NCI-H2196 treated with DMSO at 0.1 percent for 48 hours (cell line): ENCODE data around the gene NOM1.
"Not testable (repeated sequence)": the region's sequence is repeated elsewhere in the genome, so short reads cannot be mapped to it uniquely, and the experiment has no call there.

Source experiments
- DNase-seq: peaks from one replicate; lab custom pipeline; 2025; ENCODE audit not compliant: unreplicated experiment; lab: John Stamatoyannopoulos, UW

Gene NOM1

DNA sequence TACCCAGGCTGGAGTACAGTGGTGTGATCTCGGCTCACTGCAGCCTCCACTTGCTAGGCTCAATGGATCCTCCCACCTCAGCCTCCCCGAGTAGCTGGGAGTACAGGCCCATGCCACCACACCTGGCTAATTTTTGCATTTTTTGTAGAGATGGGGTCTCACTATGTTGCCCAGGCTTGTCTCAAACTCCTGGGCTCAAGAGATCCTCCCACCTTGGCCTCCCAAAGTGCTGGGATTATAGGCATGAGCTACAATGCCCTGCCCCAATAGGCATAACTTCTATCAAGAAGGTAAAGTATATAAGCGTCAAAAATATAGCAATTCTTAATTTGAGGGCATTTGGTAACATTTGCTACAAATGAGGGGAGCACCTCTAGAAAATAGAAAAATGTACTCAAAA is 12.7 kb upstream of the NOM1 start:
- not testable (repeated sequence) for DNase-seq

DNA sequence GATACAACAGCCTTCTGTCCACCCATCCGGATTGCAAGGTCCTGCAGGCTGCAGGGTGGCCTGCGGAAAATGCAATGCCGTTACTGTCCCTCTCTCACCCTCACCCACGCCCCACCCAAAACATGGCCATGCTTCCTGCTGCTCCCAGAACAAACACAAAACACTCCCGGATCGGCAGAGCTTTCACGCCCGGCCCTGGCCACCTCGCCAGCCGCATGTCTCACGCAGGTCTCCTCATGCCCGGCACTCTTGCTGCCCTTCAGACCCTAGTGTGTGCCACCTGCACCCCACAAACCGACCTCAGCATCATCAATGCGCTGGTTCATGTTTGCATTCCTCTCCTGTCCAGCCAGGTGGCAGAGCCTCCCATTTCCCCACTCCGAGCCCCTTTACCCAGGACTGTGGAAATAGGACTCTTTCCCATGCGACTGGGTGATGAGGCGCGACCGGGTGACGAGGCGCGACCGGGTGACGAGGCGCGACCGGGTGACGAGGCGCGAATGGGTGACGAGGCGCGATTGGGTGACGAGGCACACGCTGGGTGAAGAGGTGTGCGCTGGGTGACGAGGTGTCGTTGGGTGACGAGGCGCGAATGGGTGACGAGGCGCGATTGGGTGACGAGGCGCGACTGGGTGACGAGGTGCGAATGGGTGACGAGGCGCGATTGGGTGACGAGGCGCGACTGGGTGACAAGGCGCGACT is 8.9 kb upstream of the NOM1 start:
- DNase-seq = no peak

DNA sequence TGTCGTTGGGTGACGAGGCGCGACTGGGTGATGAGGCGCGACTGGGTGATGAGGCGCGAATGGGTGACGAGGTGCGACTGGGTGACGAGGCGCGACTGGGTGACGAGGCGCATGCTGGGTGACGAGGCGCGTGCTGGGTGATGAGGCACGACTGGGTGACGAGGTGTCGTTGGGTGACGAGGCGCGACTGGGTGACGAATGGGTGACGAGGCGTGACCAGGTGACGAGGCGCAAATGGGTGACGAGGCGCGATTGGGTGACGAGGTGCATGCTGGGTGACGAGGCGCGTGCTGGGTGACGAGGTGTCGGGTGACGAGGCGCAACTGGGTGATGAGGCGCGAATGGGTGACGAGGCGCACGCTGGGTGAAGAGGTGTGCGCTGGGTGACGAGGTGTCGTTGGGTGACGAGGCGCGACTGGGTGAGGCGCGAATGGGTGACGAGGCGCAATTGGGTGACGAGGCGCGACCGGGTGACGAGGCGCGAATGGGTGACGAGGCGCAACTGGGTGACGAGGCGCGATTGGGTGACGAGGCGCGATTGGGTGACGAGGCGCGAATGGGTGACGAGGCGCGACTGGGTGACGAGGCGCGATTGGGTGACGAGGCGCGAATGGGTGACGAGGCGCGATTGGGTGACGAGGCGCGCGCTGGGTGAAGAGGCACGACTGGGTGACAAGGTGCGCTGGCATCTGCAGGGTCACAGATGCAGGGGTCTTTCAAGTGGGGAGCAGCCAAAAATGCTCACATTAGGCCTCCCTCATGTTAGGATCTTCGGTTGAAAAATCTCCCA is 7.9 kb upstream of the NOM1 start:
- DNase-seq = no peak

DNA sequence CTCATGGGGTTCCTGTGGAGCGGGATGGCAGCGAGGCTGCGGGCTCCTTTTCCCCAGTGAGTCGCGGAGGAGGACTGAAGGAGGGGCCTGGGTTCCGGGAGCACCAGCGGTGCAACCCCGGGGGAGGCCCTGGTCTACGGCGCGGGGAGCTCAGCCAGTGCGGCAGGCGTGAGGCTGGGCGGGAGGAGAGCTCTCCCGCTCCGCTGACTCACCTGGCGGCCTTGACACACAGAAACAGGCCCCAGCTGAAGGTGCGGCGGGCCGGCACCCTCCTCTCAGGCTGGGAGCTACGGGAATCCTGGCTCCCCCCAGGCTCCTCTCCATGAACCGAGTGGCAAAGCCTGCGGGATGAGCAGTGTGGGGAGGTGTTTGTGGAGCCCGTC is 6.8 kb upstream of the NOM1 start:
- no peak for DNase-seq

DNA sequence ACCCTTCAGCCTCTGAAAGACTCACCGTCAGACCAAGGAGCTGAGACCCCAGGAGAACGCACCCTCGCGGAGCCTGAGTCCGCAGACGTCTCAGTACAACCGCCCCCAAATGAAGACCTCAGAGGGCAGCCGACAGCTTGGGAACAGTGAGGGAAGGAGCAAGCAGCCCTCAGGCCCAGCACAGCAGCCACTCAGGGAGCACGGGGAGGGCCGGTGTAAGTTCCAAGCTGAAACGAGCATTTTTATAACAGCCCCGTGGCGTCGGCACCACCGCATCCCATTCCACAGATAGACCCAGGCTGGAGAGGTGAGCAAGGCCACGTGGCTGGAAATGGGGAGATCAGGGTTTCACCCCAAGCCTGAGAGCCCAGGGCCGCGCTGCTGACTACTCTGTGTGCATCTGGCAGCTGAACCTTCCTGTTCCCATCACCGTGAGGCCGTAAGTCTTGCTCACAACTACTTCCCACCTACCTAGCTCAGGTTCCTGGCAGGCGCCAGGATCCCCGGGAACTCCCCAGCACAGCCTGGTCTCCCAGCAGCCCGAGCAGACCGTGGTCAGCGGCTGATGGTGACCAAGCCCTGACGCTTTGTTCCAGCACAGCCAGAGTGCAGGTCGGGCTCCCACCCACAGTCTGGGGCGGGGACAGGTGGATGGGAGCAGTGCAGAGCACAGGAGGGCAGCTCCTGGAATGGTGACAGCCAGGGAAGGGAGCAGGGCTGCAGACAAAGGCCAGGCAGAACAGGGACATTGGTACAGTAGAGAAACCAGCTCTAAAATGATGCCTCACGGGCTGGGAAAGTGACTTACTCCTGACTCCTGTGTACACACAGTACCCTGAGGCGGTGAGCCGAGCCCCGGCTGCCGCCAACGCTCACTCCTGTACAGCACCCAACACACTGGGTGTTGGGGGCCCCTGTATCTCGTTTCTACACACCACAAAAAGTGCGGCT is 6.1 kb upstream of the NOM1 start:
- no peak for DNase-seq

DNA sequence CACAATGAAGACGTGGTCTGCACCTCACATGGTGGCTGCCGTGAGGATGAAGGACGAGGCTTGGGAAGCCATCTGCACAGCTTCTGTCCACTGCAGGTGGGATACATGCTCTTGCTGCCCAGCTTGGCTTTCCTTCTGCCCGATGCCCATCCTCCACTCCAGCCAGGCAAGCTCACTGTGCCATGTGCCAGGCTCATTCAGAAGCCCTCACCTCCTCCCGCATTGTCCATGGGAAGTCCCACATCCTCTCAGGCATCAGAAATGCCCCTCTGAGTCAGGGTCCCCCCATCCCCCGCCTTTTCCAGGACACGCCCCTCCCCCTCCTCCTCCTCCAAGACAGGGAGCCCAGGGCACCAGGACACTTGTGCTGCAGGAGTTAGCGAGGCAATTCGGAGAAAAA is 4.6 kb upstream of the NOM1 start:
- DNase-seq = no peak

DNA sequence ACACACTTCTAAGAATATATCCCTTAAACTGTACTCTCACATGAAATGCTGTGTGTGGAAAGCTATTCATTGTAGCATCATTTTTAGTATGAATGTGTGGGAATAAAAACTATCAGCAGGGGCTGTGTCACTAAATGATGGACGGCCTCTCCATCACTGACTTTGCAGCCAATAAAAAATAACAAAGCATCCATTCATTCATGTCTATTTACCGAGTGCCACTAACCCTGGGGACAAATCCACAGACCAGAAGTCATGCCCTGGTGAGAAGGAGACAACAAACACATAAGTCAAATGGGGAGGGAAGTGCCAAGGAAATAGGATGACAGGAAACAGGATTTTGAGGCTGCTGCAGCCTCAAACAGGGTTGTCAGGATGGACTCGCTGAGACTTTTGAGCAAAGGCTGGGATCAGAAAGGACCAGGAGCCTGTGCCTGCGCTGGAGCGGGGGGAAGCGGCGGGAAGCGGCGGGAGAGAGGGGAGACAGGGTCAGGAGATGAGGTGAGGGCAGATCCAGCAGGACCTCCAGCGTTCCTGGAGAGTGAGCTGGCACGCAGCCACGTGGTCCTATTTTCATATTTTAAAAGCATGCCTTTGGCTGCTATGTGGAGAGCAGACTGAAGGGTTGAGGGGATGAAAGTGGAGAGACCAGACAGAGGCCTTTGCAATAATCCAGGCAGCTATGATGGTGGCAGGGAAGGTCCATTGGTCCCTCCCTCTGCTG is 2.2 kb upstream of the NOM1 start:
- no peak for DNase-seq

DNA sequence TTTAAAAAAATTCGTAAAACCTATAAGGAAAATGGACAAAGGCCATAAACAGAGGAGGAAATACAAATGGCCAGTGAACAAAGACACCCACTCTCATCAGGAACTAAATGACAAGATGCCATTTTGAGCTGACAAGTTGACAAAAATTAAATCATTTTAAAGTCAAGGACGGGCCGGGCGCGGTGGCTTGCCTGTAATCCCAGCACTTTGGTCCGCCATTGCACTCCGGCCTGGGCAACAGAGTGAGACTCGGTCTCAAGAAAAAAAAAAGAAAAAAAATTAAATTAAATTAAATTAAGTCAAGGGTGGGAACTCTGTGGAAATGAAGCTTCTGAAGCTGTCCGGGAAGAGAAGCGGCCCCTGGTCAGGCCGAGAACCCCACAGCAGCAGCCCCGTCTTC is 1.2 kb upstream of the NOM1 start:
- no peak for DNase-seq

DNA sequence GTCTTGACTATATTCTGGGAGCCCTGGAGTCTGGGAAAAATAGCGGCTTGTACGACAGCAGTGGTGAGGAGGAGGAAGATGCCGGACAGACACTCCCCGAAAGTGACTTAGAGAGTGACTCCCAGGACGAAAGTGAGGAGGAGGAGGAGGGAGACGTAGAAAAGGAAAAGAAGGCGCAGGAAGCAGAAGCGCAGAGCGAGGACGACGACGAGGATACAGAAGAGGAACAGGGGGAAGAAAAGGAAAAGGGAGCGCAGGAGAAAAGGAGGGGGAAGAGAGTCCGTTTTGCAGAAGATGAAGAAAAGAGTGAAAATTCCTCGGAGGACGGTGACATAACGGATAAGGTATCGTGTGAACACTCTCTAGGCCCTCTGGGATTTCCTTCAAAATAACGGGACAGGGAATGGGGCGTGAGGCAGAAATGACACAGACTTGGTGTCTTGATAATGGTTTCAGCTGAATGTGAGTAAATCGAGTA is 908 bp downstream of the NOM1 start:
- DNase-seq = no peak

DNA sequence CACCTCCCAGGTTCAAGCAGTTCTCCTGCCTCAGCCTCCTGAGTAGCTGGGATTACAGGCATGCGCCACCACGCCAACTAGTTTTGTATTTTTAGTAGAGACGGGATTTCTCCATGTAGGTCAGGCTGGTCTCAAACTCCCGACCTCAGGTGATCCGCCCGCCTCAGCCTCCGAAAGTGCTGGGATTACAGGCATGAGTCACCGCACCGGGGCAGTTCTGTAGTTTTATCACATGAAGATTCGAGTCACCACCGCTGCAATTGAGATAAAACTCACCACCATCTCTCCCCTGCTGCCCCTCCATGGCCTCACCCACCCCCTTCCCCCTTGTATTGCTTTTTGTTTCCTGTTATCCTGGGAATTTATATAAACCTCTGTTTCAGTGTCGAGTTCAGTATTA is 3.7 kb downstream of the NOM1 start:
- DNase-seq = not testable (repeated sequence)

DNA sequence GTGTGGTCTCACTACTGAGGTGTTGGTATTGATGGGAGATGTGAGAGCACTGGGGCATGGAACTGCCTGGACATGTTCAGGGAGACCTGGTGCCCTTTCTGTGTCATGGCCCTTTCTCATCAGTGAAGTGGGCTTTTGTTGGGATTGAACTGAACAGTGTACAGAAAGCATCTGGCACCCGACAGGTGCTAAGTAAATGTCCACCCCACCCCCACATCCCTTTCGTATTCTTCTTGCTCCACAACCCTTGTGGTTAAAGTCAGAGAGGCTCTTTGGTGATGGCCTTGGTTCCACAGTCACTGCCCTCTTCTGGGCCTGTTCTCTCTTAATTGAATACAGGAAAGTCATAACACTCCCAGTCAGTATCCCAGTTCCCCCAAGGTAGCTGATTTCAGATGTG is 5.4 kb downstream of the NOM1 start:
- no peak for DNase-seq

DNA sequence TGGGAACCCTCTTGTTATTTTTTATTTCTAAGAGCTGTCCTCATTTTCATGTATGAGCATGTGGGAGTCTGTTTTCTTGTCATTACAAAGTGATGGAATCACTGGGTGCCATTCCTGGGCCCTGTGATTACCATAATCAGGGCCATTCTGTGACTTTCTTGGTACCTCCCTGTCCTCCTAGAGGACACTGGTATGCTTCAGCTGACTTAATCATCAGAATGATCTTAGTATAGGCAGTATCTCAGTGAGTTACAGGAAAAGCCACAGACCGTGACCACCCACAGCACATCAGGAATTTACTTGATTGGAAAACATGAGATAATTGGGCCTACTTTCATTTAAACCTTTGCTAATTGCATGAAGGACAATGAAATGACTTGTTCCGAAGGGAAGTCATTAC is 7.2 kb downstream of the NOM1 start:
- no peak for DNase-seq

DNA sequence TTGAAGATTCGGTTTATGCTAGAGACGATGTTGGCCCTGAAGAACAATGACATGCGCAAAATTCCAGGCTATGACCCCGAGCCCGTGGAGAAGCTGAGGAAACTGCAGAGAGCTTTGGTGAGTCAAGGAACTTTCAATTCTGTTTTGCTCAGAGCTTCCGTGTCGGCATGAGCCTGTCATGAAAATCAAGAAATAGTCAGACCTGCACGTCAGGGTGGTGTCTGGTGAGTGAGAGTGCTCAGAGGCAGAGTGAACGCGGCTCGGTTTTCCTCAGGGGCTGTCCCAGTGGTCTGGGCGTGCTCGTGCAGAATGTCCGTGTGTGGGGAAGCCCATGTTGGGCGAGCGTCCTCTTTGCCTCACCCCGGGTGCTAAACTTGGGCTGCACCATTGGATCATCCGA is 12.6 kb downstream of the NOM1 start:
- DNase-seq = no peak

DNA sequence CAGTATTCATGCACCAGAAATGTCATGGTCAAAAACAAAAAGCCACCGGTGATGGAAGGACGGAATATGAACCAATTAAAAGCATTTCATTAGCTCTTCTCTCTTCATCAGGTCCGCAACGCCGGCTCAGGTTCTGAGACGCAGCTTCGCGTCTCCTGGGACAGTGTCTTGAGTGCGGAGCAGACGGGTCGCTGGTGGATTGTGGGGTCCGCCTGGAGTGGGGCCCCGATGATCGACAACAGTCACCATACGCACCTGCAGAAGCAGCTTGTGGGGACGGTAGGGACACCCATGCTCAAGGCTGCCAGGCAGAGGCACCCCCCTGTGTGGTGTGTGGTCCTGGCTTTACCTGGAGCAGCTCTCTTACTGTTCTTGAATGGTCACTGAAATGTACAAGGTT is 13.4 kb downstream of the NOM1 start:
- DNase-seq = no peak

DNA sequence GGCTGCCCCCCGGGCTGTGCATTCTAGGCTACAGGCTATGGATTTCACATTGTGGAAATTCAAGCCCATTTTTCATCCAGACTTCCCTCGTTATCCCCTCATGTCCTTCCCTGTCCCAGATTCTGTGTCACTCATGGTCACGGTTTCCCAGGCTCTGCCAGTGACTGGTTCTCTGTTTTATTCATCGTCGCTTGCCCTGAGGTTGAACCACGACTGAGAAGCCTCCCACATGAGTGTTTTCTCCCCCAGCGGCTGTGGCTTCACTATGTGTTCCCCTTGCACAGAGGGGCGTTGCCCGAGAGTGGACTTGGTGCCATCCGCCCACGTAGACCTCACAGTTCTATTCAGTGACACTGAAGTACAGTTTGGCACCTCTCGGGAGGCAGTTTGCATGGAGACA is 14.0 kb downstream of the NOM1 start:
- no peak for DNase-seq

DNA sequence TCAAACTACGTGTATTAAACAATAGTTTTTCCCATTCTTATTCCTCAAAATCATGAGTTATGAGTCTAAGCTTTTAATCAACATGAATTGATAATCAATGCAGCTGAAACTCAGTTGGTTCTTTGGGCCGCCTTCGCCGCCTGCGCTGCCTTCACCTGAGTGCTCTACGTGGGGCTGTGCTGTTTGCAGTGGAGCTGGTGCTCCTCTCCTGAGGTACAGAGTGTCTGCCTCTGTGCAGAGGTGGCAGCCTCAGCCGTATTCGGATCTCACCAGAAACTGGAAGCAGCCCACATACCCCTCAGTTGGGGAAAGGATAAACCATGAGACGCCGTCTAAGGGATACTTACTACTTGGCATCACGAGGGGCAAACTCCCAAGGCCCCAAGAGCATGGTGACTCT is 15.5 kb downstream of the NOM1 start:
- DNase-seq = no peak

DNA sequence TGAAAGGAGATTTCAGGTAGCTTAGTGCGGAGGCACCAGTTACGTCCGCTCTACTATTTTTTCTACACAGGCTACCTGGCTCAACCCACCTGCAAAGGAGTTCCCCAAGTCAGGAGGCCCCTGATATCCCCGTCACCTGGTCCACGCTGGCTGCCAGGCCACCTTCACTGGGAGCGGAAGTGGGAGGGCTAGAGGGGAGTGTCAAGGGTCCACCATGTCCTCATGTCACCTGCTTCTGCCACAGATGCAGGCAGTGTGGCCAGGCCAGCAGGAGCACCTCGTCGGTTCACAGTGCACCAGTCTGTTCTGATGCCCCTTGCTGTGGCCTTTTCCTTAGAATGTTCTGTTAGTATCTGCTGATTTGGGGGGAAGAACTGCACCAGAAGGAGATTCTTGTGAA is 16.9 kb downstream of the NOM1 start:
- DNase-seq = no peak

DNA sequence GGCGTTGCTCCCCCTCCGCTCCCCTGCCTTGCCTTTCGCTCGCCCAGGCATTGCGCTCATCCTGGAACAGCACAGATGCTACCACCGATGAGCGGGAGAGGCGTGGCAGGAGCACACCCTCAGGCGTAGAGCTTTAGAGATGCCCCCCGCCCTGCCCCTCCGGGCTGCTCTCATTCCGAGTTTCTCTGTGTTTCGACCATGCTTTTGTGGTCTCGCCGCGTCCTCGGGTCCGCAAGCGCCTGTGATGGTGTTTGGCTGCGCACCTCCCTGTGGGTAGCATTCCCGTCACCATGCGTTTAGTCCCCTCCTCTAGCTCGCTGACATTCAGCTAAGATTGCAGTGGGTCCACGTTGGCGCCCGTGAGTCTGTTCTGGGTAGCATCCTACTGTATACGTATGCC is 18.7 kb downstream of the NOM1 start:
- no peak for DNase-seq

DNA sequence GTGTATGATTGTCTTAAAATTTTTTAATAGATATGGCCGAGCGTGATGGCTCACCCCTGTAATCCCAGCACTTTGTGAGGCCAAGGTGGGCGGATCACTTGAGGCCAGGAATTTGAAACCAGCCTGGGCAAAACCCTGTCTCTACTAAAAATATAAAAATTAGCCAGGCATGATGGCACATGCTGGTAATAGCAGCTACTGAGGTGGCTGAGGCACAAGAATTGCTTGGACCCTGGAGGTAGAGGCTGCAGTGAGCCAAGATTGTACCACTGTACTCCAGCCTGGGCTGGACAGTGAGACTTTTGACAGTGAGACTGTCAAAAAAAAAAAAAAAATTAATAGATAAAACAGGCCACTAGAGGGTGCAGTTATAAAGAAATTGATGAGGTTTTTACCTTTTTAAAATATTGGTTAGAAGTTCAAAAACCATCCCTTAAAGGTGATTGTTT is 20.5 kb downstream of the NOM1 start:
- no peak for DNase-seq

DNA sequence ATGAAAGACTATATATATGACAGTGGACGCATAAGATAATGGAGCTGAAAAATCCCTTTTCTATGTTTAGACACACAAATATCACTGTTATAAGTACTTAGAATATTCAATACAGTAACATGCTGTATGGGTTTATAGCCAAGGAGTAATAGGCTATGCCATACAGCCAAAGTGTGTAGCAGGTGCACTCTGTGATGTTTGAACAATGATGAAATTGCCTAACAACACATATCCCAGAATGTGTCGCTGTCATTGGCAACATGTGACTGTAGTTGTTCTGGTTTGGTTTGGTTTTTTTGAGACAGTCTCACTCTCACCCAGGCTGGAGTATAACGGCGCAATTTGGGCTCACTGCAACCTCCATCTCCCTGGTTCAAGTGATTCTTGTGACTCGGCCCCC is 26.1 kb downstream of the NOM1 start:
- no peak for DNase-seq
